HL-60 (cell line): ENCODE results near the gene ESPN.
"Not testable (repeated sequence)": the region's sequence is repeated elsewhere in the genome, so short reads cannot be mapped to it uniquely, and the experiment has no call there.

ENCODE experiments used
- DNase-seq, 2 experiments: peaks; one replicate each; pipeline ENCODE4 v3.0.0-alpha.2; 2010 to 2020; ENCODE audit warnings: low read depth in 1 of 2, low spot score in 1 of 2
- H3K27ac ChIP-seq: fragments of 250-450 bp; sonication (Bioruptor Pico); replicated peaks from 2 replicates; pipeline ENCODE4 v1.5.1; 2020; ENCODE audit warnings: mild to moderate bottlenecking, moderate library complexity
- H3K27me3 ChIP-seq: fragments of 250-450 bp; sonication (Bioruptor Pico); 2 replicates; pipeline ENCODE4 v1.5.1; 2021; ENCODE audit warnings: mild to moderate bottlenecking, moderate library complexity; ENCODE audit not compliant: insufficient read depth, poor library complexity, severe bottlenecking
- H3K4me3 ChIP-seq: replicated peaks from 2 replicates; pipeline ENCODE4 v1.5.1; 2011; ENCODE audit warnings: mild to moderate bottlenecking, control low read depth, low read length; ENCODE audit not compliant: insufficient read depth
- GABPA ChIP-seq: IDR thresholded peaks from 2 replicates; pipeline ENCODE4 v1.6.1; 2012; ENCODE audit warnings: low read depth
- POLR2AphosphoS5 ChIP-seq: IDR thresholded peaks from 2 replicates; pipeline ENCODE4 v1.6.1; 2012; ENCODE audit warnings: low read depth
- SPI1 ChIP-seq: IDR thresholded peaks from 2 replicates; pipeline ENCODE4 v1.6.1; 2012; ENCODE audit warnings: low read depth, mild to moderate bottlenecking, borderline replicate concordance
- TF ChIP-seq, protein P1 (sequence below): IDR thresholded peaks from one replicate; pipeline ENCODE4 v1.5.1; 2011; ENCODE audit warnings: low read length, control low read depth, inconsistent platforms; ENCODE audit not compliant: insufficient read depth
- TF ChIP-seq, protein P2 (sequence below): IDR thresholded peaks from 2 replicates; pipeline ENCODE4 v1.6.1; 2012; ENCODE audit warnings: low read depth; ENCODE audit not compliant: insufficient replicate concordance

The ESPN gene

DNA sequence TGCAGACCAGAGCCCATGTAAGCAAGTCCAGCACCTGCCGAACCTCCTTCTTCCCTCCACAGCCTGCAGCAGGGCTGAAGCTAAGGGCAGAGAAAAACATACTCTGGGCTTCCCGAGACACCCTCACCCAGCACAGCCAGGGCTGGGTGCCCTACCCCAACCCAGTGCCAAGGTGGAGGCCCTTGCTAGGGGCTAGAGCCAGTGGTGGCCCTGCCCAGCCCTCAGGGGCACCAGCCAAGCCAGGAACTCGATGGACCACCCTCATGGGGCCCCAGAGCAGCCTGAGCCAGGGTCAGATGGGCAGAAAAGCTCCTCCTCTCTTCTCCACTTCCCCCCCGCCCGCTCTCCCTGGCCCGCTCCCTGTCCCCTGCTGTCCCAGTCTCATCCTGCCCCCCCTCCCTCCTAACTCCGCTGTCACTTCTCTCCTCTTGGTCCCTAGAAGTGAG, 25.5 kb downstream of the ESPN start:
- TF ChIP-seq SPI1 (no peak), GABPA (no peak), POLR2AphosphoS5 (no peak)
- TF ChIP-seq, protein P1, sequence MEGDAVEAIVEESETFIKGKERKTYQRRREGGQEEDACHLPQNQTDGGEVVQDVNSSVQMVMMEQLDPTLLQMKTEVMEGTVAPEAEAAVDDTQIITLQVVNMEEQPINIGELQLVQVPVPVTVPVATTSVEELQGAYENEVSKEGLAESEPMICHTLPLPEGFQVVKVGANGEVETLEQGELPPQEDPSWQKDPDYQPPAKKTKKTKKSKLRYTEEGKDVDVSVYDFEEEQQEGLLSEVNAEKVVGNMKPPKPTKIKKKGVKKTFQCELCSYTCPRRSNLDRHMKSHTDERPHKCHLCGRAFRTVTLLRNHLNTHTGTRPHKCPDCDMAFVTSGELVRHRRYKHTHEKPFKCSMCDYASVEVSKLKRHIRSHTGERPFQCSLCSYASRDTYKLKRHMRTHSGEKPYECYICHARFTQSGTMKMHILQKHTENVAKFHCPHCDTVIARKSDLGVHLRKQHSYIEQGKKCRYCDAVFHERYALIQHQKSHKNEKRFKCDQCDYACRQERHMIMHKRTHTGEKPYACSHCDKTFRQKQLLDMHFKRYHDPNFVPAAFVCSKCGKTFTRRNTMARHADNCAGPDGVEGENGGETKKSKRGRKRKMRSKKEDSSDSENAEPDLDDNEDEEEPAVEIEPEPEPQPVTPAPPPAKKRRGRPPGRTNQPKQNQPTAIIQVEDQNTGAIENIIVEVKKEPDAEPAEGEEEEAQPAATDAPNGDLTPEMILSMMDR, result no peak
- TF ChIP-seq, protein P2, sequence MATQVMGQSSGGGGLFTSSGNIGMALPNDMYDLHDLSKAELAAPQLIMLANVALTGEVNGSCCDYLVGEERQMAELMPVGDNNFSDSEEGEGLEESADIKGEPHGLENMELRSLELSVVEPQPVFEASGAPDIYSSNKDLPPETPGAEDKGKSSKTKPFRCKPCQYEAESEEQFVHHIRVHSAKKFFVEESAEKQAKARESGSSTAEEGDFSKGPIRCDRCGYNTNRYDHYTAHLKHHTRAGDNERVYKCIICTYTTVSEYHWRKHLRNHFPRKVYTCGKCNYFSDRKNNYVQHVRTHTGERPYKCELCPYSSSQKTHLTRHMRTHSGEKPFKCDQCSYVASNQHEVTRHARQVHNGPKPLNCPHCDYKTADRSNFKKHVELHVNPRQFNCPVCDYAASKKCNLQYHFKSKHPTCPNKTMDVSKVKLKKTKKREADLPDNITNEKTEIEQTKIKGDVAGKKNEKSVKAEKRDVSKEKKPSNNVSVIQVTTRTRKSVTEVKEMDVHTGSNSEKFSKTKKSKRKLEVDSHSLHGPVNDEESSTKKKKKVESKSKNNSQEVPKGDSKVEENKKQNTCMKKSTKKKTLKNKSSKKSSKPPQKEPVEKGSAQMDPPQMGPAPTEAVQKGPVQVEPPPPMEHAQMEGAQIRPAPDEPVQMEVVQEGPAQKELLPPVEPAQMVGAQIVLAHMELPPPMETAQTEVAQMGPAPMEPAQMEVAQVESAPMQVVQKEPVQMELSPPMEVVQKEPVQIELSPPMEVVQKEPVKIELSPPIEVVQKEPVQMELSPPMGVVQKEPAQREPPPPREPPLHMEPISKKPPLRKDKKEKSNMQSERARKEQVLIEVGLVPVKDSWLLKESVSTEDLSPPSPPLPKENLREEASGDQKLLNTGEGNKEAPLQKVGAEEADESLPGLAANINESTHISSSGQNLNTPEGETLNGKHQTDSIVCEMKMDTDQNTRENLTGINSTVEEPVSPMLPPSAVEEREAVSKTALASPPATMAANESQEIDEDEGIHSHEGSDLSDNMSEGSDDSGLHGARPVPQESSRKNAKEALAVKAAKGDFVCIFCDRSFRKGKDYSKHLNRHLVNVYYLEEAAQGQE, result no peak
- Histone ChIP-seq H3K27ac (no peak overlapping the region), H3K27me3 (peaks cover 61% of the 10 kb centered on the region), H3K4me3 (no peak overlapping the region)
- no peak for DNase-seq

DNA sequence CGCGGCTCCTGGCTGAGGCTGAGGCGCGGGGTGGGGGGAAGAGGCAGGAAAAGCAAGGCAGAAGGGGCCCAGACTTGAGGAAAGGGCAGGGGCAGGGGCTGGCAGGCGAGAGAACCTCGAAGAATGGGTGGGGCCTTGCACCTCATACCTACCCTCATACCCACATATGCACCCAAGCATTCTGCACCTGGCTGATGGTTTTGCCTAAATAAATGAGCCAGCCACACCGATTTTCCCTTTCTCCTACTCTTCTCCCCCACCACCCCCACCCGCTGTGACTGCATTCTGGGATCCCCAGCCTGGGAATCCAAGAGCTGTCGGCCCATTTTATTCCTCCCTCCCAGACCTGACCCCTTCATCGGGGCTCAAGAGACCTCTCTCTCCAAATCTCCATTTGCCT, 25.9 kb downstream of the ESPN start:
- not testable (repeated sequence) for DNase-seq, H3K27ac ChIP-seq, H3K4me3 ChIP-seq
- peaks cover 63% of the 10 kb centered on the region for H3K27me3 ChIP-seq

DNA sequence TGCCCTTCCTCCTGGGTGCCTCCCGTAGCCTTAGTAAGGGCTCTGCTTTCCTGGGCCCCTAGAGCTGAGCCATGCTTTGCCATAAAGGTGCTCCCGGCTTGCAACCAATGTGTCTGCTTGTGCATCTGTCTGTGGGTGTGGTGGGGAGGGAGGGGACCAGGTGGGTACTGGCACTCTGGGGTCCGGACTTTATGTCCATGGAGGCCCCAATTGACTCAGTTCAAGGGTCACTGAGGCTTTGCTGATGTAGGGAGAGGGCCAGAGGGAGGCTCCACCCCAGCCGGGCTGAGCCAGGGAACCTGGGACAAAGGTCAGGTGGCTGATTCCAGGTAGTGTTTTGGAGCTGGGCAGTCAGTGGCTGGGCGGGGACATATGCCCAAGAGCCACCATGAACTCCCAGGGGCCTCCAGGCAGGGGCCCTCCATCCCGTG, 26.4 kb downstream of the ESPN start:
- TF ChIP-seq POLR2AphosphoS5 (no peak), GABPA (no peak), SPI1 (no peak)
- TF ChIP-seq, protein P2, result no peak
- TF ChIP-seq, protein P1, result no peak
- no peak overlapping the region for H3K27ac ChIP-seq
- no peak overlapping the region for H3K4me3 ChIP-seq
- H3K27me3 ChIP-seq, result peaks cover 65% of the 10 kb centered on the region
- DNase-seq, result no peak

DNA sequence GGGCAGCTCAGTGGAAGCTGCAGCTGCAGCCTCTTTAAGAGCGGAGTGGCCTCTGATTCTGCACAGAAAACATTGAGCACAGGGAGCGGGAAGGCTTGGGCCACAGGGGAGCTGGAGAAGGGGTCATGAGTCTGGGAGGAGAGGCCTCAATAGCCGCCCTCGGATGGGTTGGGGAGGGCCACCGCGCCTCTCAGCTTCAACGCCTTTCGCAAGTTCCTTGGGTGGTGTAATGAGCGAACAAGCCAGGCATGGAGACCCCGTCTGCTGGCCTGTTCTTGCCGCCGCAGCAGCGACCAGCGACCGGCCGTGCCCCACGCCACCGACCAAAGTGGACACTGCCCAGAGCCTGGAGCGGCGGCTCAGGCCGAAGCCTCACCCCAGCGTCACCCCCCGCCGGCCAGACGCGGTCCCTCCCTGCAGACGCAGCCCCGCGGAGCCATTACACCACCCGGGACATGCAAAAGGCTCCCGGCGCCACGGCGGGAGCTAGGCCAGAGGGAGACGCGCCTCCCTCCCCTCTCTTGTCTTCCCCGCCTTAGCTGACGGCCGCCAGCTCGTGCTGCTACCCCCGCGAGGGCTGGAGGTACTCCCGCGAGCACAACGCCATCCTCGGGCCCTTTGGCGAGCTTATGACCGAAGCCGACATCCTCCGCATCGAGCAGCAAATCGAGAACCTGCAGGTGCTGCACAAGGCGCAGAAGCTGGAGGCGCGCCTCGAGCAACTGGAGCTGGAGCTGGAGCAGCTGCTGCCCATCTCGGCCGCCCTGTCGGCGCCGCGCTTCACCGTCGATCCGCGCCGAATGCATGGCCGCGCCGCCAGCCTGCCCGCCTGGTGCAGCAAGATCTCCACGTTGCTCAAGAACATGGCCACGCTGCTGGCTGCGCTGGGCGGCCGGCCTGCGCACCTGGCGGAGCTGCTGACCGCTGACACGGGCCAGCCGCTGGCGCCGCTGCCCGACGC, 29.6 kb downstream of the ESPN start:
- H3K4me3 ChIP-seq, result not testable (repeated sequence)

More for the DNA sequence above, 29.6 kb downstream of the ESPN start:
- H3K27me3 ChIP-seq, result peaks cover 43% of the 10 kb centered on the region
- not testable (repeated sequence) for DNase-seq, H3K27ac ChIP-seq
